ENCODE results near the gene TMEM108.

TMEM108 gene

DNA sequence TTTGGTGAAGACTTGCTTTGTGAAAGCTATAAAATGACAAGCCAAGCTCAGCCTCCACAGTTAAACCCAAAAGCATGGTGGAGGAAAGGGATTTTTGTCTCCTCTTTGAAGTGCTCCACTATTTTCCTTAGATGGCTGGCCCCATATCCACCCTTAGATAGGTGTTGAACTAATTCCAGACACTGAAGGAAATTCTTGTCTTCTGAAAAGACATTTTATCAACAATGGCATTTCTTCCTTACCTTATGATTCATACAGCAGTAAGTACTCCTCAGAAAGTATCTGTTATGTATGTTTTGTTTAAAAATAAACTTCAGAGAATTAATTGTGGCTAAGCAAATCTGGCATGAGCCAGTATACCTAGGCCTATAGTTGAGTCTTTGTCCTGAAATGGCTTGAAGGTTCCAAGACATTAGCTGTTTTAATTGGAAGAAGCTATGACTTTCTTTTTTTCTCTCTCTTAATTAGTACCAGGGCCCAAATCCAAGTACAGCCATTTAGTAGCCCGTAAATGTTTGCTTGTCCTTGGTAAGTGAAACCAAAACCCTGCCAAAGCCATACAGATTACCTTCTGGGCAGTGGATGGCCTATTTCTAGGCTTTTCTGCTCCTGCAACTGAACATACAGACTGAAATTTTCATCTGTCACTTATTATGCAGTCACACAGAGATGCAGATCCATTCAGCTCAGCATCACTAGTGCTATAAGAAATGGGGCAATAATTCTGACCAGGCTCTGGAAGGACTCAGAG lies 356.5 kb downstream of the TMEM108 start:
- DNase-seq: no peak

DNA sequence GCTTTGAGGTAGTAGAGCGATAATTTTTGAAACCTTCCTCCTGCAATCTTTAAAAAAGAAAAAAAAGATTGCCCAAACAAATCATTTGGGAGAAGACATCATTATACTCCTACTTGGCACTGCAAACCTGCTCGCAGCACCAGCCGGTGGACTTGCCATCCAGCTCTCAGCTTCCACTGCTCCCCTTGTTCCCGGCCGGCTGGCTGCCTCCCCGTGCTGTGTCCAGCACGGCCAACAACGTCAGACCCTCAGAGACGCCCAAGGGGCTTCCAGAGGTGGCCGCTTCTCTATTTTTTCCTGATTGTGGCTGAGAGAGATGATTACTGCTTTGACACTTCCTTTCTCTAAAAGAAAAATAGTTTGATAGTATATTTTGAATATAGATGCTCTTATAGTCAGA lies 358.7 kb downstream of the TMEM108 start:
- no peak for DNase-seq

DNA sequence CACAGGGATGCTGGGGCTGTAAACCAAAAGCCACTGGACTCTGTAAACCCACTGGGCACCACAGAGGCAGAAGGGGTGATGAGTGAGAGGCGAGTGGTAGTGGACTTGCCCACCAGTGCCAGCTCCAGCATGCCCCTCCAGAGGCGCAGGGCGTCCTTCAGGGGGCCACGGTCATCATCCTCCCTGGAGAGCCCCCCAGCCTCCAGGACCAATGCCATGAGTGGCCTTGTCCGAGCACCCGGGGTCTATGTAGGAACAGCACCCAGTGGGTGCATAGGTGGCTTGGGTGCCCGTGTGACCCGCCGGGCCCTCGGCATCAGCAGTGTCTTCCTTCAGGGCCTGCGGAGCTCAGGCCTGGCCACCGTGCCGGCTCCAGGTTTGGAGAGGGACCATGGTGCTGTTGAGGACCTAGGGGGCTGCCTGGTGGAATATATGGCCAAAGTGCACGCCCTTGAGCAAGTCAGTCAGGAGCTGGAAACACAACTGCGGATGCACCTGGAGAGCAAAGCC lies 361.9 kb downstream of the TMEM108 start, which contains the start of gene BFSP2:
Gene BFSP2, plus strand, starts transcription at position 51 of the 510 bp plus-strand sequence. Its CDS starts 28 bp downstream, at position 79.
- DNase-seq: no peak

DNA sequence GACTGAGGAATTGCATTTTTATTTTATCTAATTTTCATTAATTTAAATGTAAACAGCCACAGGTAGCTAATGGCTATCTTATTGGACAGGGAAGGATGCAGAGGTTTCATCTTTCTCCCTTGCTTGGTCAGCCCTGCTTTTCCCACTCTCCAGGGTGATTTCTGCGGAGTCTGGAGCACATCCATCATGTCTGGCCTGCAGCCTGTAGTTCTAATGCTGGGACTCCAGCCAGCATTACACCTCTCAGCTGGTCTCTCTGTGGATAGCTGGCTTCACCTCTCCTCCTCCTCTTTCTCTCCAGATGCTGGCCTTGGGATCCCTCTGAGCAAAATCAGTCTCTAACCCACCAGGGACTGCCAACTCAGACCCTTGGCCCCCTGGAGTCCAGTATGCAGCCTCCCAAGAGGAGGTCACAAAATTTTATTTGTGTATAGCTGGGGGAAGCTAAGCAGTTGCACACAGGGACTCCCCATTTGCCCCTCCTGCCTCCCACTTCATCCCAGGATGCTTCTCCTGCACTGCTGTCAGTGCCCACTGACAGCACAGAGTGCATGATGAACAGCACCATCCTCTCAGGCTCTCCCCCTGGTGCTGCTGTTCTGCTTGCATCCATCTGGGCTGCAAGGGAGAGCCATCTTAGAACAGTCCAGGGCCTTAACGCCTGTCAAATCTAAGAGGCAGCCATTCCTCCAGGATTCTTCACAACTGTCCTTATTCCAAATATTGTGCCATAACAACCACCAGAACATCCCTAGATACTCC lies 363.4 kb downstream of the TMEM108 start:
- peak; percentile 43 for DNase-seq

DNA sequence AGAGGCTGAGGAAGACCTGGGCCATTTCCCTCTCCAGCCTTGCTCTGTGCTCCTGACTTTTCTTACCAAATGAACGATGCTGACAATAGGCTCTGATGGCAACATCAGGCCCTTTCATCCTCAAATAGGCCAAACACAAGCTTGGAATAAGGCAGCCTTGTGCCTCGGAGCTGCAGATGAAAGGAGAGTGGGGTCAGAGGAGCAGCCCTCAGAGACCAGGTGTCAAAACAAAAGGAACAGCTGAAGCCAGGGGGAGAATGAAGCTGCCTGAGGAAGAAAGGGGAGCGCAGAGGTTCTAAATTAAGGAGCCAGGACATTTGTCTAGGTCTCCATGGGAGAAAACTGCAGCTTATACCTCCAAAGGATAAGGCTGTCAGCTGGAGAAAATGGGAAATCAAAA lies 366.7 kb downstream of the TMEM108 start:
- no peak for DNase-seq

DNA sequence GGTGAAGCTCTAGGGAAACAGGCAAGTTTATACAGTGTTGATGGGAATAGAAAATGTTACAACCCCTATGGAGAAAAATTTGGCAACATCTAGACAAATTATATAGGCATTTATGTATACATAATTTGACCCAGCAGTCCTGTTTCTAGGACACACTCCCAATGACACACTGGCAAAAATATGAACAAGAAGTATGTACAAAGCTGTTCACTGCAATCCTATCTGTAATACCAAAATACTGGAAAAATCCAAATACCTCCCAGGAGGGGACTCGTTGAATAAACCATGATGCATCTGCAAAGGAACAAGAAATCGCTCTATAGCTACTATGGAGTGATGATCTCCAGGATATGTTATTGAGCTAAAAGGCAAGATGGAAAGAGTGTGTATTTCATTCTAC lies 370.2 kb downstream of the TMEM108 start:
- no peak for DNase-seq

DNA sequence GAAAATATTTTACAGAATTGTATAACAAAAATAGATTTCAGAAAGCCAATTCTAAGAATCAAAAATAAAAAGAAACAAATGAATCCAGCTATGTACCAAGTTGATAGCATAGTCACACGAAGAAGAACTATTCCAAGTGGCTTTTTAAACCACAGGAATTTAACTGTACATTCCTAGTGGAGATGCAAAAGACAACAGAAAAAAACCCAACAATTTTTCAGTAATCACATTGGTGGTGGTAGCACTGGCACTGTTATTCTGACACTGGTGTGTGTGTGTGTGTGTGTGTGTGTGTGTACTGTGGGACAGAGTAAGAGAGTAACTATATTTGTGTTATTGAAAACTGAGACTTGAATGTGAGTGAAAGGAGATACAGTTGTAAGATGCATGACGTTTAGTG lies 370.8 kb downstream of the TMEM108 start:
- no peak for DNase-seq

DNA sequence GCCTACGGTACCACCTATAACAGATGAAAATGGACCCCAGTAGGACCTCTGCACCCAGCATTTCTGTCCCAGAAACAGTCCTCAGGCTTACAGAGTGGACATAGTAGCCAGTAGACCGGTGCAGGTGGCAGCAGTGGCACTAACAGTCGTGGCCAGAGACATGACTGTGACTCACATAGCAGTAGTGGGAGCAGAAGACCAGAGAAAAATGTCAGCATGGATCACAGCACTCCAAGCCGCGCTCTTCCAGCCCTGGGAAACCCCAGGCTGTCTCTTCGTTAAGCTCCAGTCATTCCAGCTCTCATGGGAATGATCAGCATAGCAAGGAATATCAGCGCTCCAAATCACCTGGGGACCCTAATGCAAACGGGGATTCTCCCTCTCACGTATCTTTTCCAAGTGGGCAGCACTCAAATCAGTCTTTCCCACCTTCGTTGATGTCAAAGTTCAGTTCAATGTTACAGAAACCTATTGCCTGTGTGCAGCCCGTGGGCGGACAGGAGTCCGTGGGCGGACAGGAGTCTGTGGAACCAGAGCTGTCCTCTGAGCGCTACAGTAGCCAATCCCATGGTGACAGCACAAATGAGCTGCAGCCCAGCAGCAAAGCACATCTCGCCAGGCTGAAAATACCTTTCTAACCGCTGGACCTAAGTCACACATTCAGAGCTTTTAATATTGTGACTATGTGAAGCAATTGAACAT lies 372.2 kb downstream of the TMEM108 start:
- no peak for DNase-seq

DNA sequence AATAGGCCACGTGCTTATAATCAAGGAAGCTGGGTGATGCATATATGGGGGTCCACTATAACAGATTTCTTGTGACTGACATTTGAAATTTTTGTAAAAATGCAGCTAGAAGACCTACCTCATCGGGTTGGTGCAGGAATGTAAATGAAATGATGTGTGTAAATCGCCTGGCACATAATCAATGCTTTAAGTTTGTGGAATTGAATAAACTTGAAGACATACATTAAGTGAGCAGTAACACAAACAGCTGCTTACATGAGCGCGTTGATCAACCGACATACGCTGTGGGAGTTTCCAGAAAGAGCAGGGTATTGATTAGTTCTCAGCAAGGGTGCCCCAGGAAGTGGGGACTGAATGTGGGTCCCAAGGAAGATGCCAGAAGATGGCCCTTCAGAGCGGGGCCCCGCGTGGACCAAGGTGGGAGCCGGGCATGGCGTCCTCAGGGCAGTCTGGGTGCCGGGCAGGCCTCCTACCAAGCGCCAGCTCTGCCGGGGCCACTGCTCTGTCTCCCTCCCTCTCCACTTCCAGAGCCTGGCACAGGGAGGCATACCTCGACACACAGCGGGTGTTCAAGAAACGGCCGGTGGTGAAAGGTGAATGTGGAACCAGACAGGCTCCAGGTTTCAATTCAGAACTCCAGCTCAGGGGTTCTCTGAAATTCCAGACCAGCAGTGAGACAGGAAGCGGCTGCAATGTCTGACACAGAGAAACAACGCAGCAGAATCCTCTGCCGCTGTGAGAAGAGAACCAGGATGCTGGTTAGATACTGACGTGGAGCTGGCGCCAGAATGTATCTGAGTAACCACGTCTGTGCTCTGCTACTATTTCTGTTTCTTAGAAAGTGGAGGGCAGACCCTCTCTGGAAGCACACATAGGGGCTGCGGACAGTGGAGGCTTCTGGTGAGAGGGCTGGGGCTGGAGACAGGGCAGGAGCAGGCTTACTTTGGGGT lies 374.3 kb downstream of the TMEM108 start:
- no peak for DNase-seq

DNA sequence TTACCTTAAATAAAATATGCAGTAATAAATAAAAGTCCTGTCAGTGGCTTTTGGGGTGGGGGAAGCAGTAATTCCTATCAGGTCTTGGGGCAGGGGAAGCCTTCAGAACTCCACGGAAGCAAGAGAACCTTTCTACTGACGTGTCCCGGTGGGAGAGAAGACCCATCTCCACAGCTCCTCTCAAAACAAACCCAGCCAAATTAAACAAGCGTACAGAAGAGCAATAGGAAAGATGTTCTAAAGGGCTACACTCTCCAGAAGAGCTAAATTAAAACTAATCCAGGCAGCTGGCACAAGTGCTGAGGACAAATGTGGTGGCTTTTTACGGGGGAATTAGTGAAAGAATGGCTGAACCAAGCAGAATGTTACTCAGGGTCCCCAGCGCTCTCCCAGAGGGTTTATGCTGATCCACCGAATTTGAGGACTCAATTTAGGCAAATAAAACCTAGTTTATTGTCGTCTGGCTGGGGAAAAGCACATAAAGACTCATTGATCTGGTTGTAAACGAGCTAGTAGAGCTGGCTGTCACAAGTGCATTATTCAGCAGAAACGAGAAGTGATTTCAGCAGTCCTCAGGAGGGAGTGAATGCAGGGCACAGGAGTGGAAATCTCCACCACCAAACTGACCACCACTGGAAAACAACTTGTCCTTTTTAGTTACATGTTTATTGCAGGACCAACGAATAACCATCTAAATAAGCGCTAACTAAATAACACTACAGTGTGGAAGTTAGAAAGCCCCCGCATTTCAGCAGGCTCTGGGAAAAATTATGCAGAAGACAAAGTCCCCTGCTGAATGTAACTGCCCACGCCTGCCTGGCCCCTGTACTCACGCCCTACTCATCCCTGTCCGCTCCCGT lies 375.2 kb downstream of the TMEM108 start:
- peak; percentile 68 for DNase-seq

DNA sequence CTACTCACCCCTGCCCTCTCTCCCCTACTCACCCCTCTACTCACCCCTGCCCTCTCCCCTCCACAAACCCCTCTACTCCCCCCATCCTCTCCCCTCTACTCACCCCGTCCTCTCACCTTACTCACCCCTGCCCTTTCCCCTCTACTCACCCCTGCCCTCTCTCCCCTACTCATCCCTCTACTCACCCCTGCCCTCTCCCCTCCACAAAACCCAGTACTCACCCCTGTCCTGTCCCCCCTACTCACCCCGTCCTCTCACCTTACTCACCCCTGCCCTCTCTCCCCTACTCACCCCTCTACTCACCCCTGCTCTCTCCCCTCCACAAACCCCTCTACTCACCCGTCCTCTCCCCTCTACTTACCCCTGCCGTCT lies 375.8 kb downstream of the TMEM108 start:
- no peak for DNase-seq

DNA sequence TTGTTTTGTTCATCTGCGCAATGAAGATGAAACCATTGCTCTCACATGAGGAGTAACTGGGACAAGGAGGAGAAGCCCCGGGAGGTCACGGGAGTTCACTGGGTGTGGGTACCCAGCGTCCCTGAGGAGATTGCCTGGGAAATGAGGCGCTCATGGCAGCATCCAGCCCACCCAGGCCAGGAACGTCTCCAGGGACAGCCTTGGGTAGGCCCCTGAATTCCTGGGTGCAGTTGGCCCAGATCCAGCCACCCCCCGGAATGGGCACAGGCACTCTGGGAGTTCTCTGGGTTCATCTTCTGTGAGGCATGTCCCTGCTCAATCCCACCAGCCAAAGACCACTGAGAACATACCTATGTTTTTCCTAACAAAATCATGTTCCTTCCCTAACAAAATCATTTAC lies 380.2 kb downstream of the TMEM108 start:
- DNase-seq: no peak

DNA sequence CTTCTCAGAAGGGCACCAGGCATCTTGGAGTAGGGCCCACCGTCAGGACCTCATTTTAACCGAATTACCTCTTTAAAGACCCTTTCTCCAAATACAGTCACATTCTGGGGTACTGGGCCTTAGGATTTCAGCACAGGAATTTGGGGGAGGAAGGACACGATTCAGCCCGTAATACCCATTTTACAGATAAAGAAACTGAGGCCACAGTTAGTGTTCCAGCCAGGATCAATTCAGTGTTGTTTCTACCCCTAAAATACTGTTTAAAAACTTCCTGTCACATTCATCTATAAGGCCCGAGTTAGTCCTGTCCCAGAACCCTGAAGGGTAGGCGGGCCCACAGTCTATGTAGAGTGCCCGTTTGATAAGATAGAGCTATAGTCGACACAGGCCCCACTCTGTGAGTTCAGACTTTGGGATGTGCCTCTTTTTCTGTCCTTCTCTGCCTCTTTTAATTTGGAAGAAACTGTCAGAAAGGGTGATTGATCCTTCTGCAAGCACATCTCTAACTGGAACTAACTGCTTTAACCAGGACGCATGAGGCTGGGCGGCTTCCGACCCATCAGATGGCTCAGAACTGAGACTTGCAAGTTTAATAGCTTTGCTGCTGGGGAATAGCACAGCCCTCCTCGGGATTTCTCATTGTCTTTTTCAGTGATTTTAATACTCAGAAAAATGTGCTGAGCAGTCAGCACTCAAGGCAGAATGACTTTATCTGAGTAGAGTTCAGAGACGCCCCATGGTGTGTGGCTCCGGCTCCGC lies 381.1 kb downstream of the TMEM108 start:
- no peak for DNase-seq

DNA sequence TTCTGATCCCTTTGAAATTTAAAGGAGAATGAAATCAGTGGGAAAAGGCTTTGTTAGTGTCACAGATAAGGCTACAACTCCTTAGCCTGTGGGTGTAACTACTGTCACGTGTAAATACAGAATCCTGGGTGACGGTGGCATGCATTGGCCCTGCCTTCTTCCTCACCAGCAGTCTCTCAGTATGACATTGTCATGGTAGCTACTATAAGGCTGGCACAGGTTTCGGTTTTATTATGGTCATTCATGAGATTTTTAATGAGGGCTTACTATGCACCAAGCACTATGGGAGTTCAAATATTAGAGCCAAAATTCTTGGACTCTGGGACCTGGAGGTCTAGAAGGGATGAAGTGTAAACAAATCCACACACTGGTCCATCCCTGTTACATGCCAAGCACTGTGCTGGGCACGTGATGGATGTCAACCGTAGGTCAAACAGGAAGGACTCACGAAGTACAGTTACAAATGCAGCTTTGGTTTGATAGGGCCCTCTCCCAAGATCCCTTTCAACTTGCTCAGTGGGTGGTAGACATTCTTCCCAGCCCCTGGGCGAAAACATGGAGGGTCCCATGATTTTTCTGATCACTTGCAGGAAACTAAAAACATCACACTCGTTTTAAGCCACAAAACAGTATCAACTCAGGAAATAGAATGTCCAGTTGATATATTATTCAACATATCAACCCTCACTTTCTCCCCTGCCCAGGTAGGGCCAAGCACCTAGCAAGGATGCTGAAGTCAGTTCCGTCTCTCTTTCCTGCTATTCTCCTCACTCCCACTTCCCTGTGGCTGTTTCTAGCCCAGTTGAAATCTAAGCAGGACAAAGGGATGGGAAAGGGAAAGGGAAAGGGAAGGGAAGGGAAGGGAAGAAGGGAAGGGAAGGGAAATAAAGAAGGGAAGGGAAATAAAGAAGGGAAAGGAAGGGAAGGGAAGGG lies 387.0 kb downstream of the TMEM108 start:
- no peak for DNase-seq

DNA sequence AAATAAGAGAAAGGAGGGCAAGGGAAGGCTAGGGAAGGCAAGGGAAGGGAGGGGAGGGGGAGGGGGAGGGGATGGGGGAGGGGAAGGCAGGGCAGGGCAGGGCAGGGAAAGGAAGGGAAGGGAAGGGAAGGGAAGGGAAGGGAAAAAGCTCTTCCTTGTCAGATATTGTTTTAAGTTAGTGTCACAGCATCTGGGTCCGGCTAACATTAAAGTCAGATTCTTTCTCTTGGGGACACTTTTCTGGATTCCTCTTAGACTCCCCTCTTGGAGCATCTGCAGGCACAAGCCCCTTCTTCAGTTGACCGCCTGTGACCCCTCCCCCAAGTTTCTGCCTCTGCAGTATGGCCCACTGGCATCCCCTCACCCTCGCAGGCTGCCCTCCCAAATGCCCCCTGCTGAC lies 387.7 kb downstream of the TMEM108 start:
- DNase-seq: no peak

DNA sequence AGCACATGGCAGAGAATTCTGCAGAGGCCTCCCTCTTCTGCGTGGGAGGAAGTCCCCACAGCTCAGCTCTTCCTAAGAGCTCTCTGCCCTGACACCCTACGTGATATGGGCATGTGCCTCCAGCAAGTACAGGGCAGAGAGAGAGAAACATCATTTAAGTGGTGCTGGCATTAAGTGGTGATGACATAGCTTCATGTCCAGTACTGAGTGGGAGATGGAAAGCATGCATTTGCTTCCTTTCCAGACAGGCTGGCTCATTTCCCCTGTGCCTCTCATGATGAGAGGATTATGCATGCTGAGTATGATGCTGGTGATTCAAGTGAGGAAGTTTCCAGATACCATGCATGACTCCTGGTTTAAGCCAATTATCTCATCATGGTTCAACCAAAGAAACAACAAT lies 388.5 kb downstream of the TMEM108 start:
- DNase-seq: no peak

DNA sequence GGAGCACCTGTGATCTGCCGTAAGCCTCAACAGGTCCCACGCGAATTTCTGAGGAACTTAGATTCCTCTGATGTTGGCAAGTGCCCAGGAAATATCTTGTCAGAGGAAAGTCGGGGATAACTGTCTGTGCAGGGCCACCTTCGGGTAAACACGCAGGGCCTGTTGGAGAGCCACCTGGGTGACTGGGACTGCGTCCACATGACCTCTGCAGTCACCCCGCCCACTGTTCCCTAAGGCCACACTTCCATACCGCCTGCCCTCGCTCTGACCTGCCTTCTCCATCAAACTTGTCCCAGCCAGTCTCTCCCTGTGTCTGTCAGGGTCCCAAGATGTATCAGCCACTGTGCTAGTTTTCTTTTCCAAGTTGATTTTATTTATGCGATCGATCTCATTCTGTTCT lies 390.4 kb downstream of the TMEM108 start:
- no peak for DNase-seq

DNA sequence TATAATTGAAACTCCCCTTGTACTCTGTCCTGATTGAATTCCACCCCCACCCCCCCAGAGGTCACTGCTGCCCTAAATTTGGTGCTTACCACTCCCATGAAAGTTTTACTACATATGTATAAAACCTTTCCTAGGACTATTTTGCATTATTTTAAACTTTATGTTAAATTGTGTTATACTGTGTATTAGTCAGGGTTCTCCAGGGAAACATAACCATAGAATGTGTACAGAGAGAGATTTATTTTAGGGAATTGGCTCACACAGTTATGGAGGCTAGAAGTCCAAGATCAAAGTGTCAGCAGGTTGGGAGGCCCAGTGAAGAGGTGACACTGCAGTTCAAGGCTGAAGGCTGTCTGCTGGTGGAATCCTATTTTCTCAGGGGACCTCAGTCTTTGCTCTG lies 390.9 kb downstream of the TMEM108 start:
- no peak for DNase-seq

DNA sequence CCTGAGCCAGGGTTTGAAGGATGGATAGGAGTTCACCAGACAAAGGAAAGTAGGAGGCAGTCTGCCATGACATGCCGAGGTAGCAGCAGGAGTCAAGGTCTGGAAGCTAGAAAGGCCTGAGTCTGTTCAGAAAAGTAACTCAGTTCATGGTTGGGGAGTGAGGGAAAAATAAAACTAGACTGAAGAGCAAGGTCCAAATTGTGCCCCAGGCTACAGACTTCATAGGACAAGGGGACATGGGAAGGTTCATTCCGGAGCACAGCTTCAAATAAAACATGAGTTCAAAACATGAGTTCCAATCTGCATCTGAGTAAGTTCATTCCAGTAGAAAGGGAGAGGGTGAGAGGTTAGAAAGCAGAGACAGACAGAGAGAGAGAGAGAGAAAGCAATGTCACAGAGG lies 401.4 kb downstream of the TMEM108 start:
- no peak for DNase-seq
